ENCODE data around the gene DRAXIN.

DNA sequence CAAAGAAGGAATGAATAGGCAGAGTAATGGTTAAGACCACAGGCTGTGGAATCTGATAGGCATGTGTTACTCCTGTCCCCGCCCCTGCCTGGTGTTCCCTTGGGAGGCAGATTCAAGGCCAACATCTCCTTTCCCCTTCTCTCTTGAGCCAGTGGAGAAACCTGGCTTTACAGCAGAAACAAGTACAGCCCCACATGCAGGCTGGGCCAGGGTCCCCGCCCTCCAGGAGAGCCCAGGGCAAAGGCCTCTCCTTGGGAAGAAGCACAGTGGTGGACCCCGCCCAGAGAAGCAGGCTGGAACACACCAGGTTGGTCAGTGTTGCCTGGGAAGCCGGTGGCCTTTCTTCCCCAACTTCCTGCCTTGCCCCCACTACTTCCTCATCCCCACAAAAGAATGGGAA lies 77.3 kb downstream of the DRAXIN start:
- TF ChIP-seq, protein P1, sequence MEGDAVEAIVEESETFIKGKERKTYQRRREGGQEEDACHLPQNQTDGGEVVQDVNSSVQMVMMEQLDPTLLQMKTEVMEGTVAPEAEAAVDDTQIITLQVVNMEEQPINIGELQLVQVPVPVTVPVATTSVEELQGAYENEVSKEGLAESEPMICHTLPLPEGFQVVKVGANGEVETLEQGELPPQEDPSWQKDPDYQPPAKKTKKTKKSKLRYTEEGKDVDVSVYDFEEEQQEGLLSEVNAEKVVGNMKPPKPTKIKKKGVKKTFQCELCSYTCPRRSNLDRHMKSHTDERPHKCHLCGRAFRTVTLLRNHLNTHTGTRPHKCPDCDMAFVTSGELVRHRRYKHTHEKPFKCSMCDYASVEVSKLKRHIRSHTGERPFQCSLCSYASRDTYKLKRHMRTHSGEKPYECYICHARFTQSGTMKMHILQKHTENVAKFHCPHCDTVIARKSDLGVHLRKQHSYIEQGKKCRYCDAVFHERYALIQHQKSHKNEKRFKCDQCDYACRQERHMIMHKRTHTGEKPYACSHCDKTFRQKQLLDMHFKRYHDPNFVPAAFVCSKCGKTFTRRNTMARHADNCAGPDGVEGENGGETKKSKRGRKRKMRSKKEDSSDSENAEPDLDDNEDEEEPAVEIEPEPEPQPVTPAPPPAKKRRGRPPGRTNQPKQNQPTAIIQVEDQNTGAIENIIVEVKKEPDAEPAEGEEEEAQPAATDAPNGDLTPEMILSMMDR (conservative IDR thresholded peaks at IDR 0.05; ENCODE audit: low read depth, low read length), result no peak
- TF ChIP-seq EZH2 (IDR thresholded peaks at IDR 0.05; ENCODE audit: borderline replicate concordance, low read depth, low read length, poor library complexity, severe bottlenecking), result no peak
